T follicular helper cell (primary cell): ENCODE data around the gene NOS1AP.
"Not testable (repeated sequence)": the region's sequence is repeated elsewhere in the genome, so short reads cannot be mapped to it uniquely, and the experiment has no call there.

Experiments used
- DNase-seq: peaks from one replicate; pipeline ENCODE4 v3.0.0-alpha.2; 2020; ENCODE audit warnings: low read depth

Gene NOS1AP

DNA sequence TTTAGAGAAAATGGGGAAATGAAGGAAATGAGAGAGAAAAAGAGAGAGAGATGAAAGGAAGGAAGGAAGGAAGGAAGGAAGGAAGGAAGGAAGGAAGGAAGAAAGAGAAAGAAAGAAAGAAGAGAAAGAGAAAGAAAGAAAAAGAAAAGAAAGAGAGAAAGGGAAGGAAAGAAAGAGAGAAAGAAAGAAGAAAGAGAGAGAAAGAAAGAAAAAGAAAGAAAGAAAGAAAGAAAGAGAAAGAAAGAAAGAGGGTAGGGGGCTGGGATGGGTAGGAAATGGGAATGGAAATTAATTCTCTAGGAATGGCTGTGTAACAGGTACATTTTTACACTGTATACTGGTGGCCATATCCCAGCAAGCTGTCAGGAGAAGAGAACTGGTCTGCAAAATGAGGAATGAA is 346.7 kb downstream of the NOS1AP start:
- DNase-seq = no peak

DNA sequence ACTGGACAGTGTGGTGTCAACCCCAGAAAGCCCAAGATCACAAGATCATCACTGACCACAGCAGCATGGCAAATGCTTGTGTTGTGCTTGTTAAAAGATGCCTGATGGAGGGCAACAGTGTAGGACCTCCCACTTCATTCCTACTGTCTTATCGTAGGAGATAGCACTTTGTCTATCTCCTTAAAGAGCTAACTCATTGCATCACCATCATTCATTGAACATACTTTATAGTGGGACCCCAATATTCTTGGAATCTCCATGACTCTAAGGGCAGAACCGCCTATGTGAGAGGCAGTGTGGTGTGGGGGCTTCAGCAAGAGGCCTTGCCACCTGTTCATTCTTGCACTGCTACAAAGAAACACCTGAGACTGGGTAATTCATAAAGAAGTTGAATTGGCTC is 347.4 kb downstream of the NOS1AP start:
- DNase-seq = no peak

DNA sequence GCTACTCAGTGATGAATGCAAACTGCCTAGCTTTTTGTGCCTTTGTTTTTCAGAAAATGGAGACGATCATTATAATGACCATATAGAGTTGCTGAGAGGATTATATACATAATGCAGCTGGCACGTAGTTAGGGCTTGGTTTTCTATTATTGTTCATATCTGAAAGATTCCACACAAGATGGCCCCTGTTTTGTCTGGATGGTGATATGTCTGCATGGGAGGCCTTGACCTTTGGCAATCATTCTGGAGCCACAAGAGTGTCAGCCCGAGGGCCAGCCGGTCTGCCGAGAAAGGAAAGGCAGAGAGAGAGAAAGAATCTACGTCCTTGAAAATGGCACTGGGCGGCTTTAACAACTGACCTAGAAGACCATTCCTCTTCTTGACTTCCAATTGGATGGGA is 348.2 kb downstream of the NOS1AP start:
- no peak for DNase-seq

DNA sequence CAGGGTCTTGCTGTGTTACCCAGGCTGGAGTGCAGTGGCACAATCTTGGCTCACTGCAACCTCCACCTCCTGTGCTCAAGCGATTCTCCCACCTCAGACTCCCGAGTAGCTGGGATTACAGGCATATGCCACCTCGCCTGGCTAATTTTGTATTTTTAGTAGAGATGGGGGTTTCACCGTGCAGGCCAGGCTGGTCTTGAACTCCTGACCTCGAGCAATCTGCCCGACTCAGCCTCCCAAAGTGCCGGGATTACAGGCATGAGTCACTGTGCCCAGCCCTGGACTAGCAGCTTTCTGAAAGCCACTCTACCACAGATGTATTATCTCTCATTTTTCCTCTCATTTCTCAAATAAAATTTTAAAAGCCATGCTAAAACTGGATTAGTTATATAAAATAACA is 349.1 kb downstream of the NOS1AP start:
- not testable (repeated sequence) for DNase-seq

DNA sequence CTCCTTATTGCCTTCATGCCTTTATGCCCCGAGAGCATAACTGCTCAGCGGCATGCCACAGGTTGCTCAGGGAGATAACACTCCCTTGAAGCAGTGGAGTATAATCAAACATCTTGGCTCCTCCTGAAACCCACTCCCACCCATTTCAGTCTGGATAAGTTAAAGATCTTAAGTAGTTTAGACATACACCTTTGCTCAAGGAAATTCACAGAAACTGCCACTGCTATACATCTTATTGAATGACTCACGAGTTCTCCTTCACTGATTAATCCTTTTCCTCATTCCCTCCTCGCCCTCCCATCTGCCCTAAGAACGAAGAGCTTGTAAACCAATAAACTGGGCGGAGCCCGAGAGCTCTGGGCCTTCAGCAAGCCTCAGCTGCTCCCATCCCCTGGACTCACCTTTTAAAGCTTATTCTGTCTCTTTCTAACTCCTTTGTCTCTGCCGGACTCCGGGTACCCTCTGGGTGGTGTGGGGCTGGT is 350.0 kb downstream of the NOS1AP start:
- not testable (repeated sequence) for DNase-seq
